HG03097 (cell line): ENCODE results near the gene RPE.

Source experiments
- ATAC-seq: cut with Tn5 transposase; IDR thresholded peaks from one replicate; pipeline ENCODE4 v1.9.1; 2021; ENCODE audit not compliant: unreplicated experiment, low FRiP score

RPE gene

DNA sequence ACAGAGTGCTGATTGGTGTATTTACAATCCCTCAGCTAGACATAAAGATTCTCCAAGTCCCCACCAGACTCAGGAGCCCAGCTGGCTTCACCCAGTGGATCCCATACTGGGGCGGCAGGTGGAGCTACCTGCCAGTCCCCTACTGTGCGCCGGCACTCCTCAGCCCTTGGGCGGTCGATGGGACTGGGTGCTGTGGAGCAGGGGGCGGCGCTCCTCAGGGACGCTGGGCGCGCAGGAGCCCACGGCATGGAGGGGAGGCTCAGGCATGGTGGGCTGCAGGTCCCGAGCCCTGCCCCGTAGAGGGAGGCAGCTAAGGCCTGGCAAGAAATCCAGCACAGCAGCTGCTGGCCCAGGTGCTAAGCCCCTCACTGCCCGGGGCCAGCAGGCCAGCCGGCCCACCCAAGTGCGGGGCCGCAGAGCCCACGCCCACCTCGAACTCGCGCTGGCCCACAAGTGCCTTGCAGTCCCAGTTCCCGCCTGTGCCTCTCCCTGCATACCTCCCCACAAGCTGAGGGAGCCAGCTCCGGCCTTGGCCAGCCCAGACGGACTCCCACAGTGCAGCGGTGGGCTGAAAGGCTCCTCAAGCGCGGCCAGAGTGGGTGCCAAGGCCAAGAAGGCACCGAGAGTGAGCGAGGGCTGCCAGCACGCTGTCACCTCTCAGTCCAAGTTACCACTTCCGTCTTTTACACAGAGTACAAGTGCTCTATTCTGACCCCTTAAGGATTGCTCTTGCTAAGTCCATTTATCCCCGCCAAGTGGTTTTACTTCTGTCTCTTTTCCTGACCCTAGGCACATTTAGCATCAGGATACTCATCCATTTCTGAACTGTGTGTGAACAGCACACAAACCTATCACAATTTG, 1.7 kb upstream of the RPE start:
- ATAC-seq, result no peak

DNA sequence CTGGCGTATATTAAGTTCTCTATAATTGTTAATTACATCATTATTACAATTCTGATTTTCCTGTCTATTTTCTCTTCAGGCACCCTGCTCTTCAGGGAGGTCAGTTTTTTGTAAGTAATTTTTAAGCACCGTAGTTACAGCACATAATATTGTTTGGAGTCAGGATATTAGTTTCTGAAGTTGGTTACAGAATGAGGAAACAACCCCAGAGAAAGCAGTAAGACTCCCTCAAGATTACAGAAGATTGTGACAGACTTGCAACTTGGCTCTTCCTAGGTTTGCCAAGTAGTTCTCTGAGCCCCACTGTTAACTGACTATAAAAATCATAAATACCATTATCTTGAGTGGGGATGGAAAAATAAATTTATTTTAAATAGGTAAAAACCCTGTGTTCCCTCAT, 921 bp downstream of the RPE start:
- no peak for ATAC-seq

DNA sequence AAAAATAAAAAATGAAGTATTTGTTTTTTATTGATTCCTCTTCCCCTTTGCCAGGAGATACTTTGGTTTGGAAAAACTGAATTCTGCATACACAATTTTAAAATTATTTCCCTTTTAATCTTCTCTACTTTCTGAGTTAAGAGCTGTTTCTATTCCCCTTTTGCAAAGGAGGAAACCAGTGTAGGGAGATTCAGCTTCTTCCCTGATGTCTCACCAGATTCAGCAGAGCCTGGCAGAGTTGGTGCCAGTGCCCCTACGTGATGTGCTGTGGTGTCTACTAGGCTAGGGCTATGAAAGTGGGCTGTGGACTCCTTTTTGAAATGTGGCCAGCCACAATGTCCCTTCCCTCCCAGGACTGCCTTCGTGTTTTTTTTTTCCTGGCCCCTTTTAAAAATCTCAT, 2.4 kb downstream of the RPE start:
- ATAC-seq, result no peak

DNA sequence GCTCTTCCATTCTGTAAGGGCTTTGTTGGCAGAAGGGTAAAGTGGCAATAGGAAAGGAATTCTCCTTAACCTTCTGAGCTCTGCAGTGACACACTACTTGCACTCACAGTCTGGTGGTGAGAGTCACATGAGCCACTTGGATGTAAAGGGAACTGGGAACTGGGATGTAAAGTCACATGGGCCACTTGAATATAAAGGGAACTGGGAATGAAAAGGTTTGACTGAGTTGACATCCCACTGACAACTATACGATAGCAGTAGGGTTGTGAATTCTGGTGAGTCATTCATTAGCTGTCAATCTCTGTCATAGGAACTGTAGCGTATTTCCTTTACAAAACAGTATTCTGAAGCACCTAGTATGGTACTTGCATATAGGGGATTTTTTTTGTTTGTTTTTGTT, 5.5 kb downstream of the RPE start:
- ATAC-seq, result no peak

DNA sequence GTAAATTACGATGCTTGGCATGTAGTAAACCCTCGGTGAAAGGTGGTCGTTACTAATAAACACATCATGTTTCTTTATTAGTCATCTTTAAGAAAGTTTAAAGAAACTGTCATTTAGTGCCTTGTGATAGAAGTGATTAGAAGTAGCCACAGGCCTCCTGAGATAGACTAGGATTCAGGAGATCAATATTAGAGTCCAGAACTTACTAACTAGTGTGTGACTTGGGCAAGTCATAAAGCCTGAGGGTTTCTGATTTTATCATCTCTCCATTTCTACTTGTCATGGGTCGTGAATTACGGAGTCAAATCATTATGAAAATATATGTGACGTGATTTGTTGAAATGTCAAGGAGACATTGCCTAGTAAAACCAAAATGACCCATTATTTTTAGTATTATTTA, 6.7 kb downstream of the RPE start:
- no peak for ATAC-seq

DNA sequence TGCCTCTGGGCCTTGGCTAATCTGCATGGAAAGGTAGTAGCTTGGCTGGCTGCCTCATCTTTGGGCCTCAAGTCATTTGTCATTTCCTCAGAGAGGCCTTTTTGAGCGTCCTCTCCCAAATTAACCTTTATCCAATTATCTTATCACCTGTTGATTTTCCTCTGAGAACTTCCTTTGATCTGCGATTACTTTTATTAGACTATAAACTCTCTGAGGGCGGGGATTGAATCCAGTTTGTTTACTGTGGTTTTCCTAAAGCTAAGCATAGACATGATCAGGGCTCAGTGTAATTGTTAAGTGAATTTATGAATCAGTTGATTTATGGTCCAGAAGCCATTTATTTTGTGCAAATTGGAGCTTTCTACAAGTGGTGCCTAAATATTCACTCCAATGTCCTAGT, 7.5 kb downstream of the RPE start:
- no peak for ATAC-seq

DNA sequence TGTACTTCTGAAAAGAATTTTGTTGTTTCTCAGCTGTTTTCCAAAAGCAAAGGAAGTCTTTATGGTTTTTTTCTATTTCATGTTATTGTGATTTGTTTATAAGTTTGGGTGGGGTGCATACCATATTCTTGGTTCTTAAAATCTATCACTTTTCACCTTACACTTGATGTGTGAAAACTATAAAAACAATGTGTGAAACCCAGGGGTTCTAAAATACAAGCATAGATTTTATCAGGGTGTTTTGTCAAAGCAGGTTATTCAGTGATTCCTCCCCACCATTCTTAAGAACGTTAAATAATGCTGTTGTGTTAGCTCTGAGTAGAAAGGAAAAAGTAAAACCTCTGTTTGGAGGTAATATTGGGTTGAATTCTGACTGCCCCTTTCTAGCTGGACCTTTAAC, 17.7 kb downstream of the RPE start:
- ATAC-seq, result no peak

DNA sequence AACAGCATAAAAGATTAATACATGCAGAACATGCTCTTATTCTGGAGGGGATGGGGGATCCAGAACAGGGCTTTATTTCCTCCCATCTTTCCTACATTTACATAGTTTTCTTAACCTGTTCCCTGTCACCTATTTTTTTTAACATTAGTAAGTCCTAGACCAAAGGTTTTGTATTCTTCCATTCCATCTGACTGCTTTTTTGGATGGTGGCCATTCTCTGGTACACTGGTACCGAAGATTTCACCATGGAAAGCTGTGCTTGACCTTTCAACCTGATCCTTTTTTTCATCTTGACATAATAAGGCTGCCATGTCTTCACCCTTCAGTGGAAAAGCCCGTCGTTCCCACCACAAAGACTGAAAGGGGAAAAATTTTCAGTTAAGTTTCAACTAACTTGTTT, 20.4 kb downstream of the RPE start:
- ATAC-seq, result no peak

DNA sequence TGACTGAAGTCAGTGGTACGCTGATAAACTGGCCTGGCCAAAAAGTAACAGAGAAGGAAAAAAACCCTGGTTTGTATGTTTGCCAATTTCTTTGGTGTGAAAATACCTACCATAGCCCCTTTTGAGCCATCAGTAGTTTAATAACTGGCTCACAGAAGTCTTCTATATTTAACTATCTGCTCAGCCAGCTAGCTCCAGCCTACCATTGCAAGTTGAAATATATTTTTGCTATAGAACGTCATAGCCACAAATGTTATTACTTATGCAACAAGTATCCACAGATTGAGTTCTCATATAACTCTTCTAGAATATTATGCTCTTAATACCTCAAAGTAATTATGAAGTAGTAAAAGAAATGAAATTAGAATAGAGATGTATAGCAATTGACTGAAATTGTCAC, 25.2 kb downstream of the RPE start:
- no peak for ATAC-seq

DNA sequence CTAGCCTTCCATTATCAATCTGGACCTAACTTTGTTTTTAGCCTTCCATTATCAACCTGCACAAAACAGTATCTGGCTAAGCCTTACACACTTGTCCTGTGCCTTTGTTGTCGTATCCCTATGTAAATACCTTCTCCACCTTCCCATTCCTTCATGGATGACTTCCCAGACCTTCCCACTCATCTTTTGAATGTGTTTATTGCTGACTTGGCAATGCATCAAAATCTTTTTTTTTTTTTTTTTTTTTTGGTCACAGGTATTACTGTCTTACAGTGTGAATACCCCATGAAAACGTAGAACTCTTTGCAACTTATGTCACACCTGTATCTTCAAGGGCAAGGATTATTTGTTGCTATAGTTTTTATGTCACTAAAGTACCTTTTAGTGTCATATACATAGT, 25.7 kb downstream of the RPE start:
- no peak for ATAC-seq

DNA sequence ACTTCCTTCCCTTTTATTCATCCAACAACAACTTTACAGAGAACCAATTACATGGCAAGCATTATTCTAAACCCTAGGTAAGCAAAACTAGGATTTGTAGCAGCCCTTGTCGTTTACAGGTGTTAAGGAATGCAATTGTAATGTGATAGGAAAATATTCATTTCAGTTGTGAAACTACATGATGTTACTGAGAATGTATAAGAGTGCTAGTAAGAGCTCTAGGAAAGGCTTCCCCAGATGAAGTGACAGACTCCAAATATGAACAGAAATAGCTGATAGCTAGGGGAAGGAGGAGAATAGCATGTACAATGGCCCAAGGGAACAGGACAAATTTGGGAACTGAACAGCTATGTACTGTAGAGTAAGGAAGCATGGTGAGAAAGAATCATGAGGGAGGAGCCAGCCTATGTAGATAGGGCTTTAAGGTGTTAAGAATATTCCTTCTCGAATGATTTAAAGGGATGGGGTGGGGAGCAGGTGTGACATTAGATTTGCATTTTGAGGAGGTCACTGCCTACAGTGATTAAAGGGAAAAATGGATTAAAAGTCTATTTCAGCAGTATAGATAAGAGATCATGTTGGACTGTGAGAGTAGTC, 31.7 kb downstream of the RPE start:
- no peak for ATAC-seq

DNA sequence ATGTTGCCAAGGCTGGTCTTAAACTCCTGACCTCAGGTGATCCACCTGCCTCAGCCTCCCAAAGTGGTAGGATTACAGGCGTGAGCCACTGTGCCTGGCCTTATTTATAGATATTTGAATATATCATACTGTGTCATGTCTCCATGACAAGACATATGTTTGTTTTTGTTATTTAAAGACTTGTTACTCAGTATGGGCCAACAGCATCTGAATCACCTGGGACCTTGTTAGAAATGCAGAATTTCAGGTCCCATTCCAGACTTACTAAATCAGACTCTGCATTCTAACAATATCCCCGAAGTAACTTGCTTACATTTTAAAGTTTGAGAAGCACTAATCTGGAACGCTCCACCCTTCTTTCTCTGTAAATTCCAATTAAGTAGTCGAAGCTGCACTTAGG, 33.2 kb downstream of the RPE start:
- no peak for ATAC-seq

DNA sequence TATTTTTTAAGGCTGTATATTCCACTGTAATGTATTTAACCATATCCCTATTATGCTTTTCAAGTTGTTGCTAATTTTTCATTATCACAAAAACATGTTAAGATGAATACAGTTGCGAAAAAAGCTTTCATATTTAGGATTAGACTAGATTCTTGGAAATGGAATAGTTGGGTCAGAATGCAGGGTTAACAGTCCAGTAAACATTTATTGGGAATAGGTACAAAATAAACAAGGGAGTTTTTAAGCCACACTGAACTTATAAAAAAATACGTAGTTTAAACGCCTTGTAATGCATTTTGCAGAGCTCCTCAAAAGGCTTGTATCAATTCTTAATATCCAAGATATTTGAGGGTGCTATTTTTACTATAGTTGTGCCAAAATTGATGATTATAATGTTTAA, 35.6 kb downstream of the RPE start:
- no peak for ATAC-seq

DNA sequence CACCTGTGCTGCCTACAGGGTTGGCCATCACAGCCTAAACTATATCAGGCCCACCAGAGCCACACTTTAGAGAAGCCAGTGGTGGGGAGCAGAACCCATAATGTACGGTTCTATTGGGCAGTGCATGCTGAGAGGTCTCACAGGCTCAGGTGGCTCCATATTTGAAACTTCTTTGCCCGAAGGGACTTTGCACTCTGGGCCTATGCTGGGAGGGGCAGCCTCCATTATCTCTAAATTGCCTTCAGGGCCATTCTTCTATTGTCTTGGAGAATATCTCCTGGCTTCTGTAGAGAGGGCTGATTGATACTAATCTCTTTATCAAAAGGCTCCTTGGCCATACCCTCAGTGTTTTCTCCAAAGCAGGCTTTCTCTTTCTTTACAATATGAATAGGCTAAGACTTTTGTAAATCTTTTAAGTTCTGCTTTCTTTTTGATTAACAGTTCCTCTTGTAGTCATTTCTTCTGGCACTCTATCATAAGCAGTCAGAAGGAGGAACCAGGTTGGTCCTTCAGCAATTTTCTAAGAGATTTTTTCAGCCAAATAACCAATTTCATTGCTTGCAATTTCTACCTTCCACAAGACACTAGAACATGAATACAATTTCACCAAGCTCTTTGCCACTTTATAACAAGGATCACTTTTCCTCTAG, 44.5 kb downstream of the RPE start:
- ATAC-seq, result no peak

DNA sequence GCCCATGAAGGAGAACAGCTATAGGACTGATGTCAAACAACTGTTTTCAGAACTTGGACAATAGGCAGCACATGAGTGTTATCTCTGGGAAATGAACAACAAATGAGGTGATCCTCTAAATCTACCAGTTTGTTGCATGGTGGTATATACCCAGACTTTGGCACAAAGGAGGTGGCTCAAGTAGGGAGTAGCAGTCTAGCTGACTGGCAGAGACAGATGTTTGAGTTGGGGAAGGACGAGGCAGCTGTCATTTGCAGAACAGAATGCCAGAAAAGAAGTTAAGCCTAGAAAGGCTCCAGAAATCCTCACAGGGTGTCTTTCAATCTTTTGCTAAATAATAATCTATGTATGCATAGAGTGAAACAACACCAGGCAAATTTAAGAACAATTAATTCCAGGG, 47.4 kb downstream of the RPE start:
- no peak for ATAC-seq

DNA sequence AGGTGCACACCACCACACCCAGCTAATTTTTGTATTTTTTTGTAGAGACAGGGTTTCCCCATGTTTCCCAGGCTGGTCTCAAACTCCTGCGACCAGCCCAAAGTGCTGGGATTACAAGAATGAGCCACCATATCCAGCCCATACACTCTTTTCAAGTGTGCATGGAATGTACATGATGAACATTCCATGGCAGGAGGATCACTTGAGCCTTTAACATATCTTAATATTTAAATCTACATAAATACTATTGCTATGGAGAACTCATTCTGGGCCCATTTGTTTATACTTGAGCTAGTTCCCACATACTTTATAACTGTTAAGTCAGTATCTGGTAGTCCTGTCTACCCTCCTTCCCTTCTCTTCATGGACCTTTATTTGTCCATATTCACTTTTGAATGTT, 48.4 kb downstream of the RPE start:
- no peak for ATAC-seq

DNA sequence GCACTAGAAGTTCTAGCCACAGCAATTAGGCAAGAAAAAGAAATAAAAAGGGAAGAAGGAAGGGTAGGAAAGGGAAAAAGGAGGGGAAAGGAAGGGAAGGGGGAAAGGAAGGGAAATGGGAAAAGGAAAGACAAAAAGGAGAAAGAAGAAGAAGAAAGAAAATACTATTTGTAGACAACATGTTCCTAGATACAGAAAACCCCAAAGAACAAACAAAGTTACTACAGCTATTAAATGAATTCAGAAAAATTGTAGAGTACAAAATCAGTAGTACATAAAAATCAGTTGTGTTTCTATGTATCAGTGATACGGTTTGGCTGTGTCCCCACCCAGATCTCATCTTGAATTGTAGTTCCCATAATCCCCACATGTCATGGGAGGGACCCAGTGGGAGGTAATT, 52.3 kb downstream of the RPE start:
- no peak for ATAC-seq

DNA sequence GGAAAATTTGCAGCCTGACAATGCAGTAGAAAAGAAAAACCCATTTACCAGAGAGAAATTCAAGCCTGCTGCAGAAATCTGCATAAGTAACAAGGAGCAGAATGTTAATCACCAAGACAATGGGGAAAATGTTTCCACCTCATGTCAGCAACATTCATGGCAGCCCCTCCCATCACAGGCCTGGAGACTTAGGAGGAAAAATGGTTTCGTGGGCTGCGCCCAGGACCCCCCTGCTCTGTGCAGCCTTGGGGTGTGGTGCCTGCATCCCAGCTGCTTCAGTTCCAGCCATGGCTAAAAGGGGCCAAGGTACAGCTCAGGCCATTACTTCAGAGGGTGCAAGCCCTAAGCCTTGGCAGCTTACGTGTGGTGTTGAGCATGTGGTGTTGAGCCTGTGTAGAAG, 53.4 kb downstream of the RPE start:
- ATAC-seq, result no peak

DNA sequence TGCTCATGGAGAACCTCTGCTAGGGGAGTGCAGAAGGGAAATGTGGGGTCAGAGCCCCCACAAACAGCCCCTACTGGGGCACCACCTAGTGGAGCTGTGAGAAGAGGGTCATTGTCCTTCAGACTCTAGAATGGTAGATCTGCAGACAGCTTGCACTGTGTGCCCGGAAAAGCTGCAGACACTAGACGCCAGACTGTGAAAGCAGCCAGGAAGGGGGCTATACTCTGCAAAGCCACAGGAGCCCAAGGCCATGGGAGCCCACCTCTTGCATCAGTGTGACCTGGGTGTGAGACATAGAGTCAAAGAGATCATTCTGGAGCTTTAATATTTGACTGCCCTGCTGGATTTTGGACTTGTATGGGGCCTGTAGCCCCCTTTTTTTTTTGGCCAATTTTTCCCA, 60.9 kb downstream of the RPE start:
- ATAC-seq, result no peak
